PC-9 (cell line): ENCODE results near the gene EXOC7. TPM values are rescaled to one million over a fixed set of nuclear protein-coding genes. Genes with fewer than 3 reads are reported as not detected.

ENCODE experiments used
- BruUV-seq: library from RNA; stranded (reverse); fragments of 400-500 nt; replicated peaks from 2 replicates; lab custom pipeline; 2021; lab: Mats Ljungman, UMichigan
- CTCF ChIA-PET: fragments of 300-600 bp; sonication (Branson Sonifier 250); formaldehyde crosslinking; loops from one replicate; lab custom pipeline; 2022; ENCODE audit warnings: antibody characterized with exemption; lab: Charles Lee
- POLR2A ChIA-PET: fragments of 300-600 bp; sonication (Branson Sonifier 250); formaldehyde crosslinking; loops from one replicate; lab custom pipeline; 2022; ENCODE audit warnings: antibody characterized with exemption; ENCODE audit not compliant: unreplicated experiment; lab: Charles Lee
- DNase-seq, 2 experiments: peaks; one replicate each; pipeline versions ENCODE4 v3.0.0 to v3.0.0-alpha.2; 2015 to 2022; ENCODE audit warnings: mixed read lengths in 1 of 2
- H2AFZ ChIP-seq: fragments of 200-600 bp; sonication (generic); 2 replicates; pipeline ENCODE4 v1.8.1; 2017; ENCODE audit warnings: antibody characterized with exemption
- H3F3A ChIP-seq: fragments of 200-600 bp; sonication (generic); 2 replicates; pipeline ENCODE4 v1.8.1; 2017; ENCODE audit warnings: antibody characterized with exemption, mild to moderate bottlenecking, low read depth; ENCODE audit not compliant: insufficient read depth
- H3K27ac ChIP-seq: fragments of 200-600 bp; sonication (generic); 2 replicates; pipeline ENCODE4 v1.6.1; 2016; ENCODE audit warnings: mixed run types
- H3K27me3 ChIP-seq: fragments of 200-600 bp; sonication (generic); 2 replicates; pipeline ENCODE4 v1.6.1; 2016; ENCODE audit warnings: low read depth, mixed run types; ENCODE audit not compliant: insufficient read depth
- H3K36me3 ChIP-seq: fragments of 200-600 bp; sonication (generic); 2 replicates; pipeline ENCODE4 v1.6.1; 2016; ENCODE audit warnings: low read depth, mixed run types
- H3K4me1 ChIP-seq: fragments of 200-600 bp; sonication (generic); replicated peaks from 2 replicates; pipeline ENCODE4 v1.6.1; 2016; ENCODE audit warnings: mixed run types; ENCODE audit not compliant: insufficient read depth
- H3K4me2 ChIP-seq: fragments of 200-600 bp; sonication (generic); 2 replicates; pipeline ENCODE4 v1.6.1; 2017; ENCODE audit warnings: mixed run types
- H3K4me3 ChIP-seq: fragments of 200-600 bp; sonication (generic); 2 replicates; pipeline ENCODE4 v1.6.1; 2016; ENCODE audit warnings: mixed run types
- H3K79me2 ChIP-seq: fragments of 200-600 bp; sonication (generic); 2 replicates; pipeline ENCODE4 v1.6.1; 2017; ENCODE audit warnings: low read depth, mixed run types
- H3K9me2 ChIP-seq: fragments of 200-600 bp; sonication (generic); 2 replicates; pipeline ENCODE4 v1.8.1; 2017; ENCODE audit warnings: mild to moderate bottlenecking; ENCODE audit not compliant: insufficient read depth
- H3K9me3 ChIP-seq: fragments of 200-600 bp; sonication (generic); 2 replicates; pipeline ENCODE4 v1.8.1; 2016; ENCODE audit warnings: low read depth; ENCODE audit not compliant: insufficient read depth
- H4K20me1 ChIP-seq: fragments of 200-600 bp; sonication (generic); 2 replicates; pipeline ENCODE4 v1.8.1; 2017; ENCODE audit not compliant: insufficient read depth
- EZH2 ChIP-seq: fragments of 200-600 bp; sonication (generic); IDR thresholded peaks from 2 replicates; pipeline ENCODE4 v1.8.0; 2017; ENCODE audit warnings: antibody characterized with exemption, low read depth
- intact Hi-C: fragments of 100-400 bp; cut with micrococcal nuclease; formaldehyde crosslinking; loops from one replicate; pipeline ENCODE4 v1.10.0; 2022; ENCODE audit not compliant: unreplicated experiment
- total RNA-seq: library from RNA; stranded (reverse); gene quantifications from 2 replicates; pipeline ENCODE4 v1.2.3, GENCODE V29; 2021
- TF ChIP-seq, protein P1 (sequence below): fragments of 200-600 bp; sonication (generic); conservative IDR thresholded peaks from 2 replicates; pipeline ENCODE4 v1.6.1; 2017; ENCODE audit warnings: mixed run types, antibody characterized with exemption, mild to moderate bottlenecking, moderate library complexity

The EXOC7 gene
- total RNA-seq, 1 experiment from 2014 or later, result 131 TPM

DNA sequence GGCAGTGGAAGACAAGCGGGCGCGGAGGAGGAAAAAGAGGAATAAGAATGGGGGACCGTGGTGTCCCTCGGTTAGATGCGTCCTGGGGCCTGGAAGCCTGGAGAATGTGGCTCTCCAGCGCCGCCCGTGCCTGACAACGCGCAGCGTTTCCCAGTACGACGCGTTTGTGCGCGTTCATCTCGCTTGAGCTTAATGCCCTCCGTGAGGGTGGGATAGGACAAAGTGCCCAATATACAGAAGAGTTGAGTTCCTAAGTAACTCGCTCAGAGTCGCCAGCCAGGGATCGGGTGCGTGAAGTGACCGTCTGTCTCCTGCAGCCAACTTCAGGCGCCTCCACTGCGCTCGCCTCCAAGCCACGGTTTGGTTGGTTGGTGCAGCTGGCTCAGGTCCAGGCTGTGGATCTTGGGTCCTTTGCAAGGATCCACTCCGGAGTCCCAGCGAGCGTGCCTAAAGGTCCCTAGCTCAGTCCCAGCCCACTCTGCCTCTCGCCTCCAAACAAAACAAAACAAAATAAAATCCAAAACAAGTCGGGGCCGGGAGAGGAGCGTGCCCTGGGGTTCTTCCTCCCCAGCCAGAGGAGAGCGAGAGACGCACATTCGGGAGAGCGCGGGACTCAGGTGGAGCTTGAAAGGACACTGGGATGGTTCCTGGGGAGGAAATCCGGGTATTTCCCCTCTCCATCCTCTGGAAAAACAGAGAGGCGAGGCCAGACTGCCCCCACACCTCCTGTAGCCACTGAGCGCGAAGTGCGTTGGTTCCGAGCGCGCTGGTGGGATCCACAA lies 28.0 kb downstream of the EXOC7 start:
- POLR2A ChIA-PET, result interaction anchor here (0.5 kb wide), 1 partner anchor 51 kb away, joined by 3 read pairs; no protein-coding TSS in a partner anchor
- intact Hi-C loops, result no loop called here

DNA sequence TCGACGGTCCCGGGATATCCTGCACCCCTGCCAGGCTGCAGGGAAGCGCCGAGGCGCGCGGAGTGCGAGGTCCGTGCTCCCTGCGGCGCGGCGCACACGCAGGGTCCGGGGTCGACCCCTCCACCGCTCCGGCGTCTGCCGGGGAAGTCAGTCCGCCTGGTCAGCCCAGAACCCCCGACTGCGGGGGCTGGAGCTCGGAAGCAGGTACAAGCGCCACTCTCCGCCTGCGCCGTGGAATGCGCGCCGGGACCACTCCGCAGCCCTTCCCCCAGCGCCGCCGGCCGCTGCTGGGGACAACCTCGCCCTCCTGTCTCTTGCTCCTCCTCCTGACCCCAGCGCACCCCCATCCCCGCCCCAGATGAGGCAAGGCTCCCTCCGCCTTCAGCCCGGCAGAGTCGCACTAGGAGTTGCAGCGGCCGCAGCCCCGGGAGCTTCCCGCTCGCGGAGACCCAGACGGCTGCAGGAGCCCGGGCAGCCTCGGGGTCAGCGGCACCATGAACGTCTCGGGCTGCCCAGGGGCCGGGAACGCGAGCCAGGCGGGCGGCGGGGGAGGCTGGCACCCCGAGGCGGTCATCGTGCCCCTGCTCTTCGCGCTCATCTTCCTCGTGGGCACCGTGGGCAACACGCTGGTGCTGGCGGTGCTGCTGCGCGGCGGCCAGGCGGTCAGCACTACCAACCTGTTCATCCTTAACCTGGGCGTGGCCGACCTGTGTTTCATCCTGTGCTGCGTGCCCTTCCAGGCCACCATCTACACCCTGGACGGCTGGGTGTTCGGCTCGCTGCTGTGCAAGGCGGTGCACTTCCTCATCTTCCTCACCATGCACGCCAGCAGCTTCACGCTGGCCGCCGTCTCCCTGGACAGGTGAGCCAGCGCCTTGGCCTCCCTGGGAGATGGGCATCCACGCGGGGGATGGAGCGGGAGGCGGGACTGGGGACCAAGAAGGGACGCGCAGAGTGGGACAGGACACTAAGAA lies 28.9 kb downstream of the EXOC7 start, which contains the start of gene GALR2:
TSS of gene GALR2 (plus strand) at position 392 of the 974 bp plus-strand sequence. CDS start at position 495, 103 bp downstream.
- POLR2A ChIA-PET, result interaction anchor here (0.5 kb wide), 1 partner anchor 52 kb away, joined by 3 read pairs; no protein-coding TSS in a partner anchor
- Histone ChIP-seq H3K4me2 (peak within 1 kb of the TSS; percentile 31; the same call in 1 of the 2 replicates), H3K4me3 (no peak within 1 kb of the TSS), H3K27me3 (no peaks in the 10 kb centered on the region; the same call in 1 of the 2 replicates), H3K9me3 (no peaks in the 10 kb centered on the region), H3K27ac (no peak within 1 kb of the TSS), H3K4me1 (peaks cover 9% of the 10 kb centered on the region; the same call in 1 of the 2 replicates), H3K9me2 (no peaks in the 10 kb centered on the region), H3F3A (no peaks in the 10 kb centered on the region), H3K79me2 (peaks cover 30% of the 10 kb centered on the region), H2AFZ (no peak within 1 kb of the TSS), H3K36me3 (no peaks in the 10 kb centered on the region), H4K20me1 (peaks cover 9% of the 10 kb centered on the region; the same call in 1 of the 2 replicates)
- CTCF ChIA-PET, result no interaction called here
- BruUV-seq, result no TSS peak
- TF ChIP-seq, protein P1, sequence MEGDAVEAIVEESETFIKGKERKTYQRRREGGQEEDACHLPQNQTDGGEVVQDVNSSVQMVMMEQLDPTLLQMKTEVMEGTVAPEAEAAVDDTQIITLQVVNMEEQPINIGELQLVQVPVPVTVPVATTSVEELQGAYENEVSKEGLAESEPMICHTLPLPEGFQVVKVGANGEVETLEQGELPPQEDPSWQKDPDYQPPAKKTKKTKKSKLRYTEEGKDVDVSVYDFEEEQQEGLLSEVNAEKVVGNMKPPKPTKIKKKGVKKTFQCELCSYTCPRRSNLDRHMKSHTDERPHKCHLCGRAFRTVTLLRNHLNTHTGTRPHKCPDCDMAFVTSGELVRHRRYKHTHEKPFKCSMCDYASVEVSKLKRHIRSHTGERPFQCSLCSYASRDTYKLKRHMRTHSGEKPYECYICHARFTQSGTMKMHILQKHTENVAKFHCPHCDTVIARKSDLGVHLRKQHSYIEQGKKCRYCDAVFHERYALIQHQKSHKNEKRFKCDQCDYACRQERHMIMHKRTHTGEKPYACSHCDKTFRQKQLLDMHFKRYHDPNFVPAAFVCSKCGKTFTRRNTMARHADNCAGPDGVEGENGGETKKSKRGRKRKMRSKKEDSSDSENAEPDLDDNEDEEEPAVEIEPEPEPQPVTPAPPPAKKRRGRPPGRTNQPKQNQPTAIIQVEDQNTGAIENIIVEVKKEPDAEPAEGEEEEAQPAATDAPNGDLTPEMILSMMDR, result no peak
- no peak for TF ChIP-seq EZH2
- intact Hi-C loops, result no loop called here
- DNase-seq, result no peak

More for the DNA sequence above, 28.0 kb downstream of the EXOC7 start:
- CTCF ChIA-PET, result no interaction called here
- H3F3A ChIP-seq, result no peaks in the 10 kb centered on the region
- H3K9me3 ChIP-seq, result no peaks in the 10 kb centered on the region
- peaks cover 9% of the 10 kb centered on the region; the same call in 1 of the 2 replicates for H4K20me1 ChIP-seq
- no peak for TF ChIP-seq EZH2
- TF ChIP-seq, protein P1, result no peak
- H3K4me3 ChIP-seq, result no peak overlapping the region
- no peaks in the 10 kb centered on the region for H3K9me2 ChIP-seq
- no peak overlapping the region for H3K27ac ChIP-seq
- peaks cover 21% of the 10 kb centered on the region for H3K79me2 ChIP-seq
- no peaks in the 10 kb centered on the region for H3K36me3 ChIP-seq
- no peak for DNase-seq
- no peaks in the 10 kb centered on the region; the same call in 1 of the 2 replicates for H3K27me3 ChIP-seq
- H3K4me1 ChIP-seq, result peaks cover 7% of the 10 kb centered on the region; the same call in 1 of the 2 replicates
- peak overlapping the region; percentile 31; the same call in 1 of the 2 replicates for H3K4me2 ChIP-seq
- BruUV-seq, result no TSS peak
- no peak overlapping the region for H2AFZ ChIP-seq
